Measurements from ENCODE around the gene UQCR10.

UQCR10 gene

GRCh38 chr22:29723766-29724165, 43.4 kb upstream of the UQCR10 start:
- H4K8ac ChIP-seq (ENCODE audit: low read length) = no peak overlapping the region
- no peaks in the 10 kb centered on the region for H3K79me1 ChIP-seq (replicated peaks; ENCODE audit: low read length, poor library complexity, severe bottlenecking)
- H3K23ac ChIP-seq (ENCODE audit: low read length in 2 of 2) = no peak overlapping the region
- H2AK5ac ChIP-seq (ENCODE audit: low read length, severe bottlenecking) = no peak overlapping the region
- H2BK15ac ChIP-seq (ENCODE audit: low read depth, poor library complexity, severe bottlenecking) = no peak overlapping the region
- H3K27ac ChIP-seq (ENCODE audit: low read length, poor library complexity, severe bottlenecking) = no peak overlapping the region
- H2AFZ ChIP-seq (ENCODE audit: low read depth, low read length) = no peak overlapping the region
- no peak overlapping the region for H3K18ac ChIP-seq (ENCODE audit: low read depth in 1 of 2, low read length in 2 of 2)
- peaks cover 68 to 74% of the 10 kb centered on the region in 2 experiments for H3K27me3 ChIP-seq (ENCODE audit: control insufficient read depth in 1 of 2, insufficient read depth in 1 of 2, low read length in 2 of 2)
- H2BK5ac ChIP-seq (ENCODE audit: low read depth, low read length, poor library complexity, severe bottlenecking) = no peak overlapping the region
- H3K14ac ChIP-seq (ENCODE audit: low read length in 2 of 2) = no peak overlapping the region
- peak overlapping the region in 1 of 2 experiments; percentile 15 for H3K4me3 ChIP-seq (ENCODE audit: insufficient read depth in 1 of 2, low read depth in 1 of 2, low read length in 2 of 2)
- H3K4me1 ChIP-seq (ENCODE audit: control insufficient read depth, insufficient read depth, low read depth, low read length) = peaks cover 22% of the 10 kb centered on the region
- no peak overlapping the region for H3K9ac ChIP-seq (ENCODE audit: low read length)
- H2BK12ac ChIP-seq (ENCODE audit: low read length in 2 of 2) = no peak overlapping the region
- DNase-seq = no peak
- H3K9me3 ChIP-seq (ENCODE audit: control insufficient read depth, low read length) = no peaks in the 10 kb centered on the region
- H3K4ac ChIP-seq (ENCODE audit: low read depth in 1 of 2, low read length in 2 of 2) = no peak overlapping the region
- H4K91ac ChIP-seq (ENCODE audit: low read length) = no peak overlapping the region
- 88% methylated on average over 10 of the region's 10 CpGs for WGBS
- H3K36me3 ChIP-seq (ENCODE audit: control insufficient read depth in 1 of 2, insufficient read depth in 2 of 2, low read depth in 1 of 2, low read length in 2 of 2) = no peaks in the 10 kb centered on the region
- H2BK120ac ChIP-seq (ENCODE audit: low read depth, low read length) = no peak overlapping the region
- H3K4me2 ChIP-seq (ENCODE audit: low read length, poor library complexity, severe bottlenecking) = no peak overlapping the region

DNA sequence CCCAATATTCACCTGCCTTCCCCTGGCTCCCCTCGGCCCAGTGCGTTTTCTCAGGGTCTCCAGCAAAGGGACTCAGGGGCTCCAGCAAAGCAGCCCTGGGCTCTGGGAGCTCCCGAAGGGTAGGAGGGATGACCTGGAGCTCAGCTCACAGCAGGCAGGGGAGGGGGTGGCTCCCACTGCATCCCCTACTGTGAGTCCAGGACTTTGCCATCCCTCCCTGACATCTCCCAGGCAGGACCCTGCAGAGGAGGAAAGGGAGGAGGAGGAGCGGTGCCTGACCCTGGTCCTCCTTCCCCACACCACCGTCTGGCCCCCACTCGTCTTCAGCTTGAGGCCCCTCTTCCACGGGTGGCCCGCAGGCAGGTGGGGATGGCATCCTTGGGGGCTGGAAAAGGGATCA, 42.3 kb upstream of the UQCR10 start:
- Histone ChIP-seq H3K4me3 (ENCODE audit: insufficient read depth in 1 of 2, low read depth in 1 of 2, low read length in 2 of 2) (no peak overlapping the region), H2BK15ac (ENCODE audit: low read depth, poor library complexity, severe bottlenecking) (no peak overlapping the region), H2BK5ac (ENCODE audit: low read depth, low read length, poor library complexity, severe bottlenecking) (no peak overlapping the region), H3K9me3 (ENCODE audit: control insufficient read depth, low read length) (no peaks in the 10 kb centered on the region), H3K9ac (ENCODE audit: low read length) (no peak overlapping the region), H3K23ac (ENCODE audit: low read length in 2 of 2) (no peak overlapping the region), H3K4me1 (ENCODE audit: control insufficient read depth, insufficient read depth, low read depth, low read length) (peaks cover 18% of the 10 kb centered on the region), H2AK5ac (ENCODE audit: low read length, severe bottlenecking) (no peak overlapping the region), H2AFZ (ENCODE audit: low read depth, low read length) (no peak overlapping the region), H3K27me3 (ENCODE audit: control insufficient read depth in 1 of 2, insufficient read depth in 1 of 2, low read length in 2 of 2) (peaks cover 59 to 65% of the 10 kb centered on the region in 2 experiments), H2BK120ac (ENCODE audit: low read depth, low read length) (no peak overlapping the region), H4K91ac (ENCODE audit: low read length) (no peak overlapping the region), H3K18ac (ENCODE audit: low read depth in 1 of 2, low read length in 2 of 2) (no peak overlapping the region), H4K8ac (ENCODE audit: low read length) (no peak overlapping the region), H3K4me2 (ENCODE audit: low read length, poor library complexity, severe bottlenecking) (no peak overlapping the region), H3K36me3 (ENCODE audit: control insufficient read depth in 1 of 2, insufficient read depth in 2 of 2, low read depth in 1 of 2, low read length in 2 of 2) (peaks cover 0 to 7% of the 10 kb centered on the region in 2 experiments), H3K4ac (ENCODE audit: low read depth in 1 of 2, low read length in 2 of 2) (no peak overlapping the region), H3K79me1 (replicated peaks; ENCODE audit: low read length, poor library complexity, severe bottlenecking) (no peaks in the 10 kb centered on the region), H3K27ac (ENCODE audit: low read length, poor library complexity, severe bottlenecking) (no peak overlapping the region), H2BK12ac (ENCODE audit: low read length in 2 of 2) (no peak overlapping the region), H3K14ac (ENCODE audit: low read length in 2 of 2) (no peak overlapping the region)
- 86% methylated on average over 5 of the region's 8 CpGs for WGBS
- DNase-seq = no peak

DNA sequence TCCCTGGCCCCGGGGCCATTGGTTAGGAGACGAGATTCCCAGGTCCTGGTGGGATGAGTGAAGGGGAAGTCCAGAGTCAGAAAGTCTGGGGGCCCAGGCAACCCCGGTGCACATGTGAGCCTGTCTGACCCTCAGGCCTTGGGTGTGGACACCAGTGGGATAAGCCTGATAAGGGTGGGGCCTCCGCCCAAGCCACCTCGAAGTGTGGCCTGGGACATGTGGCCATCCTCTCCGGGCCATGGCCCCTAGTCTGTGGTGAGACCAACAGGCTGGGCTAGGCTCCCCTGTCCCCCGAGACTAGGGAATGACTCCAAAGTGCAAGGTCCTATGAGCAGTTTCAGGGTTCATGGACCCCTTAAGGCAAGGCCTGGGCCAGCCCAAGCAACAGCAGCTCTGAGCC, 41.1 kb upstream of the UQCR10 start:
- no peaks in the 10 kb centered on the region for H3K79me1 ChIP-seq (replicated peaks; ENCODE audit: low read length, poor library complexity, severe bottlenecking)
- H4K8ac ChIP-seq (ENCODE audit: low read length) = no peak overlapping the region
- peaks cover 4 to 18% of the 10 kb centered on the region in 2 experiments for H3K36me3 ChIP-seq (ENCODE audit: control insufficient read depth in 1 of 2, insufficient read depth in 2 of 2, low read depth in 1 of 2, low read length in 2 of 2)
- H3K4ac ChIP-seq (ENCODE audit: low read depth in 1 of 2, low read length in 2 of 2) = no peak overlapping the region
- no peak overlapping the region for H3K4me3 ChIP-seq (ENCODE audit: insufficient read depth in 1 of 2, low read depth in 1 of 2, low read length in 2 of 2)
- peaks cover 9% of the 10 kb centered on the region for H3K4me1 ChIP-seq (ENCODE audit: control insufficient read depth, insufficient read depth, low read depth, low read length)
- WGBS = 86% methylated on average over 7 of the region's 7 CpGs
- no peak overlapping the region for H3K27ac ChIP-seq (ENCODE audit: low read length, poor library complexity, severe bottlenecking)
- H2AK5ac ChIP-seq (ENCODE audit: low read length, severe bottlenecking) = no peak overlapping the region
- no peak overlapping the region for H2BK120ac ChIP-seq (ENCODE audit: low read depth, low read length)
- H3K18ac ChIP-seq (ENCODE audit: low read depth in 1 of 2, low read length in 2 of 2) = no peak overlapping the region
- H2BK5ac ChIP-seq (ENCODE audit: low read depth, low read length, poor library complexity, severe bottlenecking) = no peak overlapping the region
- no peak overlapping the region for H4K91ac ChIP-seq (ENCODE audit: low read length)
- no peak overlapping the region for H3K4me2 ChIP-seq (ENCODE audit: low read length, poor library complexity, severe bottlenecking)
- no peaks in the 10 kb centered on the region for H3K9me3 ChIP-seq (ENCODE audit: control insufficient read depth, low read length)
- no peak overlapping the region for H3K23ac ChIP-seq (ENCODE audit: low read length in 2 of 2)
- DNase-seq = no peak
- H2AFZ ChIP-seq (ENCODE audit: low read depth, low read length) = no peak overlapping the region
- H3K14ac ChIP-seq (ENCODE audit: low read length in 2 of 2) = no peak overlapping the region
- H2BK15ac ChIP-seq (ENCODE audit: low read depth, poor library complexity, severe bottlenecking) = no peak overlapping the region
- peaks cover 57 to 59% of the 10 kb centered on the region in 2 experiments for H3K27me3 ChIP-seq (ENCODE audit: control insufficient read depth in 1 of 2, insufficient read depth in 1 of 2, low read length in 2 of 2)
- no peak overlapping the region for H3K9ac ChIP-seq (ENCODE audit: low read length)
- H2BK12ac ChIP-seq (ENCODE audit: low read length in 2 of 2) = no peak overlapping the region

- H3K14ac ChIP-seq (ENCODE audit: low read length in 2 of 2) = no peak overlapping the region
- no peak overlapping the region for H3K27ac ChIP-seq (ENCODE audit: low read length, poor library complexity, severe bottlenecking)
- H2AK5ac ChIP-seq (ENCODE audit: low read length, severe bottlenecking) = no peak overlapping the region
- H3K36me3 ChIP-seq (ENCODE audit: control insufficient read depth in 1 of 2, insufficient read depth in 2 of 2, low read depth in 1 of 2, low read length in 2 of 2) = peaks cover 4 to 21% of the 10 kb centered on the region in 2 experiments
- no peak overlapping the region for H3K9ac ChIP-seq (ENCODE audit: low read length)
- no peak overlapping the region for H3K18ac ChIP-seq (ENCODE audit: low read depth in 1 of 2, low read length in 2 of 2)
- DNase-seq = no peak
- H3K4me2 ChIP-seq (ENCODE audit: low read length, poor library complexity, severe bottlenecking) = peak overlapping the region; percentile 29
- H3K4me1 ChIP-seq (ENCODE audit: control insufficient read depth, insufficient read depth, low read depth, low read length) = peaks cover 9% of the 10 kb centered on the region
- H3K23ac ChIP-seq (ENCODE audit: low read length in 2 of 2) = peak overlapping the region in 1 of 2 experiments; percentile 29
- H3K4me3 ChIP-seq (ENCODE audit: insufficient read depth in 1 of 2, low read depth in 1 of 2, low read length in 2 of 2) = peak overlapping the region in 1 of 2 experiments; percentile 18
- no peak overlapping the region for H2BK5ac ChIP-seq (ENCODE audit: low read depth, low read length, poor library complexity, severe bottlenecking)
- no peaks in the 10 kb centered on the region for H3K79me1 ChIP-seq (replicated peaks; ENCODE audit: low read length, poor library complexity, severe bottlenecking)
- H3K9me3 ChIP-seq (ENCODE audit: control insufficient read depth, low read length) = no peaks in the 10 kb centered on the region
- H2BK15ac ChIP-seq (ENCODE audit: low read depth, poor library complexity, severe bottlenecking) = no peak overlapping the region
- no peak overlapping the region for H3K4ac ChIP-seq (ENCODE audit: low read depth in 1 of 2, low read length in 2 of 2)
- no peak overlapping the region for H2AFZ ChIP-seq (ENCODE audit: low read depth, low read length)
- H4K91ac ChIP-seq (ENCODE audit: low read length) = no peak overlapping the region
- H4K8ac ChIP-seq (ENCODE audit: low read length) = no peak overlapping the region
- WGBS = 38% methylated on average over 15 of the region's 15 CpGs
- H2BK120ac ChIP-seq (ENCODE audit: low read depth, low read length) = no peak overlapping the region
- H2BK12ac ChIP-seq (ENCODE audit: low read length in 2 of 2) = no peak overlapping the region
- H3K27me3 ChIP-seq (ENCODE audit: control insufficient read depth in 1 of 2, insufficient read depth in 1 of 2, low read length in 2 of 2) = peaks cover 52 to 54% of the 10 kb centered on the region in 2 experiments
Observed at GRCh38 chr22:29726512-29727130, 40.5 kb upstream of the UQCR10 start.

Data from mesenchymal stem cell (in vitro differentiated cells and primary cell).